Mammary epithelial cell (primary cell): ENCODE measurements around the gene PRKCA.

ENCODE experiments used
- CTCF ChIP-seq, 2 donors: IDR thresholded peaks in 1 of 2; conservative IDR thresholded peaks in 1 of 2; 2 replicates each; pipeline ENCODE4 v1.5.1; 2011 to 2012; ENCODE audit warnings: inconsistent platforms in 2 of 2, low read length in 2 of 2, mild to moderate bottlenecking in 2 of 2, control low read depth in 1 of 2, low read depth in 1 of 2; ENCODE audit not compliant: insufficient read depth in 1 of 2; ENCODE audit errors: extremely low read depth in 1 of 2
- EZH2 ChIP-seq: IDR thresholded peaks from 2 replicates; pipeline ENCODE4 v1.6.1; 2012; ENCODE audit warnings: low read length, inconsistent platforms, borderline replicate concordance

GRCh38 chr17:66858226-66859083 is 556.0 kb downstream of the PRKCA start:
- TF ChIP-seq CTCF (conservative IDR thresholded peaks at IDR 0.05 in 1 of 2, IDR thresholded peaks at IDR 0.05 in 1 of 2; ENCODE audit: extremely low read depth in 1 of 2, insufficient read depth in 1 of 2, low read depth in 1 of 2, low read length in 2 of 2) (no peak), EZH2 (no peak)
